Transverse colon (tissue), 4 donors: ENCODE data around the gene LIG1.

Experiments used
- POLR2A ChIP-seq: fragments of 450-650 bp; IDR thresholded peaks from one replicate; pipeline ENCODE4 v1.6.1; 2016; ENCODE audit warnings: antibody characterized with exemption, mild to moderate bottlenecking, moderate library complexity
- POLR2AphosphoS5 ChIP-seq, 3 donors: sonication (generic); formaldehyde crosslinking; IDR thresholded peaks; one replicate each; pipeline ENCODE4 v1.6.1; 2016; ENCODE audit warnings: antibody characterized with exemption in 3 of 3
- TF ChIP-seq, protein P1 (sequence below), 5 experiments: fragments of 200-600 bp in 3 of 5; fragments of 450-650 bp in 2 of 5; sonication (generic) in 3 of 5; IDR thresholded peaks; 1 replicate in 2 of 5; 2 replicates in 3 of 5; pipeline ENCODE4 v1.5.1; 2016 to 2017; ENCODE audit warnings: antibody characterized with exemption in 5 of 5, inconsistent platforms in 3 of 5, mild to moderate bottlenecking in 2 of 5, moderate library complexity in 1 of 5

DNA sequence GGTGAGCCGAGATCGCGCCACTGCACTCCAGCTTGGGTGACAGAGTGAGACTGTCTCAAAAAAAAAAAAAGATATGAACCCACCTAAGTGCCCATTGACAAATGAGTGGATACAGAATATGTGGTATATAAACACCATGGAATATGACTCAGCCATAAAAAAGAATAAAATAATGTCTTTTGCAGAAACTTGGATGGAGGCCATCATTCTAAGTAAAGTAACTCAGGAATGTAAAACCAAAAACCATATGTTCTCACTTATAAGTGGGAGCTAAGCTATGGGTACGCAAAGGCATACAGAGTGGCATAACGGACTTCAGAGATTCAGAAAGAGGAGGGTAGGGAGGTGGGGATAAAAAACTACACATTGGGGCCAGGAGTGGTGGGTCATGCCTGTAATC is 89.0 kb downstream of the LIG1 start:
- TF ChIP-seq POLR2AphosphoS5 (IDR thresholded peaks at IDR 0.05) (no peak), POLR2A (no peak)
- TF ChIP-seq, protein P1, sequence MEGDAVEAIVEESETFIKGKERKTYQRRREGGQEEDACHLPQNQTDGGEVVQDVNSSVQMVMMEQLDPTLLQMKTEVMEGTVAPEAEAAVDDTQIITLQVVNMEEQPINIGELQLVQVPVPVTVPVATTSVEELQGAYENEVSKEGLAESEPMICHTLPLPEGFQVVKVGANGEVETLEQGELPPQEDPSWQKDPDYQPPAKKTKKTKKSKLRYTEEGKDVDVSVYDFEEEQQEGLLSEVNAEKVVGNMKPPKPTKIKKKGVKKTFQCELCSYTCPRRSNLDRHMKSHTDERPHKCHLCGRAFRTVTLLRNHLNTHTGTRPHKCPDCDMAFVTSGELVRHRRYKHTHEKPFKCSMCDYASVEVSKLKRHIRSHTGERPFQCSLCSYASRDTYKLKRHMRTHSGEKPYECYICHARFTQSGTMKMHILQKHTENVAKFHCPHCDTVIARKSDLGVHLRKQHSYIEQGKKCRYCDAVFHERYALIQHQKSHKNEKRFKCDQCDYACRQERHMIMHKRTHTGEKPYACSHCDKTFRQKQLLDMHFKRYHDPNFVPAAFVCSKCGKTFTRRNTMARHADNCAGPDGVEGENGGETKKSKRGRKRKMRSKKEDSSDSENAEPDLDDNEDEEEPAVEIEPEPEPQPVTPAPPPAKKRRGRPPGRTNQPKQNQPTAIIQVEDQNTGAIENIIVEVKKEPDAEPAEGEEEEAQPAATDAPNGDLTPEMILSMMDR (IDR thresholded peaks at IDR 0.05) = no peak
